Glomerular endothelial cell (primary cell): ENCODE measurements around the gene ABCD1. TPM values are rescaled to one million over a fixed set of nuclear protein-coding genes. Genes with fewer than 3 reads are reported as not detected.
"Not testable (repeated sequence)": the region's sequence is repeated elsewhere in the genome, so short reads cannot be mapped to it uniquely, and the experiment has no call there.

Source experiments
- DNase-seq: peaks from one replicate; pipeline ENCODE4 v3.0.0-alpha.2; 2011; ENCODE audit warnings: low read depth, low spot score; ENCODE audit errors: extremely low read depth
- total RNA-seq: library from RNA; depleted of rRNA; stranded (reverse); fragments of >200 nt; gene quantifications from 2 replicates; pipeline ENCODE4 v1.2.3, GENCODE V29; 2015

The ABCD1 gene
- total RNA-seq, 1 donor from 2014 or later, result 20.9 TPM

GRCh38 chrX:153693216-153694086 is 31.2 kb upstream of the ABCD1 start:
- no peak for DNase-seq

GRCh38 chrX:153694256-153694655 is 30.4 kb upstream of the ABCD1 start:
- DNase-seq, result not testable (repeated sequence)

- no peak for DNase-seq
Observed at GRCh38 chrX:153694687-153695270, 29.9 kb upstream of the ABCD1 start.

- no peak for DNase-seq
Observed at GRCh38 chrX:153696100-153696499, 28.6 kb upstream of the ABCD1 start.

GRCh38 chrX:153696538-153696937 is 28.1 kb upstream of the ABCD1 start:
- not testable (repeated sequence) for DNase-seq

- DNase-seq, result not testable (repeated sequence)
Observed at GRCh38 chrX:153696986-153697722, 27.5 kb upstream of the ABCD1 start.

GRCh38 chrX:153697924-153698865 is 26.5 kb upstream of the ABCD1 start:
- DNase-seq, result no peak

GRCh38 chrX:153699210-153699783 is 25.4 kb upstream of the ABCD1 start:
- DNase-seq, result not testable (repeated sequence)

- DNase-seq, result not testable (repeated sequence)
Observed at GRCh38 chrX:153699784-153700371, 24.8 kb upstream of the ABCD1 start.

- no peak for DNase-seq
Observed at GRCh38 chrX:153700376-153700945, 24.2 kb upstream of the ABCD1 start.

- DNase-seq, result no peak
Observed at GRCh38 chrX:153700967-153701366, 23.7 kb upstream of the ABCD1 start.

GRCh38 chrX:153701706-153702105 is 22.9 kb upstream of the ABCD1 start:
- no peak for DNase-seq

GRCh38 chrX:153702336-153703035 is 22.2 kb upstream of the ABCD1 start:
- DNase-seq, result no peak

GRCh38 chrX:153703036-153703370 is 21.7 kb upstream of the ABCD1 start:
- DNase-seq, result no peak

GRCh38 chrX:153704021-153704526 is 20.6 kb upstream of the ABCD1 start:
- no peak for DNase-seq

GRCh38 chrX:153704631-153705402 is 19.8 kb upstream of the ABCD1 start:
- not testable (repeated sequence) for DNase-seq

- not testable (repeated sequence) for DNase-seq
Observed at GRCh38 chrX:153705403-153706060, 19.1 kb upstream of the ABCD1 start.
